ENCODE data around the gene DCDC2.
"Not testable (repeated sequence)": the region's sequence is repeated elsewhere in the genome, so short reads cannot be mapped to it uniquely, and the experiment has no call there.

DNA sequence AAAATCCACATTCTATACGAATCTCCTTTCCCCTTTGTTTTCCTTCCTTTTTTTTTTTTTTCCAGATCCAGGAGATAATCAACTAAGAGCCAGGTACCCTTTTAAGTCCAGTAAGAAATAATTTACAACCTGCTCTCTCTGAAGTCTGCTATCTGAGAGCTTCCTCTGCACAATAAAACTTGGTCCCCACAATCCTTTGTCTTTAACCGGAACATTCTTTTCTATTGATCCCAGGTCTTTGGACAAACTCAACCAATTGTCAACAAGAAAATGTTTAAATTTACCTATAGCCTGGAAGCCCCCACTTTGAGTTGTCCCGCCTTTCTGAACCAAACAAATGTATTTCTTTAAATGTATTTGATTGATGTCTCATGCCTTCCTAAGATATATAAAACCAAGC is 35.4 kb downstream of the DCDC2 start:
- not testable (repeated sequence) for TF ChIP-seq ELF4 (IDR thresholded peaks at IDR 0.05); ARNT (IDR thresholded peaks at IDR 0.05); HDGF (IDR thresholded peaks at IDR 0.05; ENCODE audit: borderline replicate concordance); TARDBP (IDR thresholded peaks at IDR 0.05); FOXK2 (IDR thresholded peaks at IDR 0.05); PKNOX1 (IDR thresholded peaks at IDR 0.05); SP1 (IDR thresholded peaks at IDR 0.05); LEF1 (IDR thresholded peaks at IDR 0.05; ENCODE audit: borderline replicate concordance); FOXA1 (IDR thresholded peaks at IDR 0.05); CTBP1 (IDR thresholded peaks at IDR 0.05; ENCODE audit: borderline replicate concordance); SUZ12 (IDR thresholded peaks at IDR 0.05); FOXM1 (IDR thresholded peaks at IDR 0.05; ENCODE audit: borderline replicate concordance); BHLHE40 (IDR thresholded peaks at IDR 0.05; ENCODE audit: borderline replicate concordance)

Measured in HEK293T (cell line).